Right lobe of liver (tissue), 4 donors: ENCODE data around the gene ZNF511.

Experiments
- CTCF ChIP-seq, 4 donors: fragments of 200-600 bp in 3 of 4; fragments of 450-650 bp in 1 of 4; IDR thresholded peaks; one replicate each; pipeline versions ENCODE4 v1.5.1 to v1.8.0; 2016 to 2022; ENCODE audit warnings: antibody characterized with exemption in 4 of 4, mild to moderate bottlenecking in 2 of 4
- POLR2A ChIP-seq: fragments of 450-650 bp; IDR thresholded peaks from one replicate; pipeline ENCODE4 v1.6.1; 2017; ENCODE audit warnings: antibody characterized with exemption, mild to moderate bottlenecking
- donor health status: DM: no; HTN: no; CAD: no.
- donor health status: DM: no; HTN: no; CAD: no.
- donor health status: DM: no; HTN: yes; CAD: no.

GRCh38 chr10:133270773-133271297 is 37.9 kb upstream of the ZNF511 start:
- TF ChIP-seq CTCF (IDR thresholded peaks at IDR 0.05): no peak
- no peak for TF ChIP-seq POLR2A
